Body of pancreas (tissue), 4 donors: ENCODE results near the gene FBP2. TPM values are rescaled to one million over a fixed set of nuclear protein-coding genes. Genes with fewer than 3 reads are reported as not detected.

ENCODE experiments used
- ATAC-seq: fragments of 150-250 bp; one replicate; pipeline ENCODE4 v1.9.1; 2016
- DNase-seq, 4 donors: peaks; one replicate each; pipeline ENCODE4 v3.0.0-alpha.2; 2019
- H3K27ac ChIP-seq, 4 donors: fragments of 200-600 bp; sonication (generic); 1 replicate in 3 of 4; 2 replicates in 1 of 4; pipeline versions ENCODE4 v1.5.1 to v1.6.1; 2016 to 2019; ENCODE audit warnings: mild to moderate bottlenecking in 1 of 4, mixed read lengths in 1 of 4, moderate library complexity in 1 of 4
- H3K27me3 ChIP-seq, 2 donors: fragments of 200-600 bp; sonication (generic); one replicate each; pipeline ENCODE4 v1.6.0; 2016; ENCODE audit warnings: mild to moderate bottlenecking in 1 of 2
- H3K36me3 ChIP-seq, 2 donors: fragments of 200-600 bp; sonication (generic); replicated peaks in 1 of 2; 2 replicates each; pipeline ENCODE4 v1.5.1; 2016; ENCODE audit warnings: low read depth in 2 of 2; ENCODE audit not compliant: insufficient read depth in 1 of 2
- H3K4me1 ChIP-seq: fragments of 200-600 bp; sonication (generic); one replicate; pipeline ENCODE4 v1.6.0; 2016
- H3K4me3 ChIP-seq, 2 donors: fragments of 200-600 bp; sonication (generic); 1 replicate in 1 of 2; 2 replicates in 1 of 2; pipeline ENCODE4 v1.5.1; 2016 to 2019
- H3K9me3 ChIP-seq, 3 donors: fragments of 200-600 bp; sonication (generic); 1 replicate in 2 of 3; 2 replicates in 1 of 3; pipeline ENCODE4 v1.5.1; 2016
- POLR2A ChIP-seq, 3 donors: fragments of 450-650 bp; IDR thresholded peaks; one replicate each; pipeline ENCODE4 v1.6.1; 2016; ENCODE audit warnings: antibody characterized with exemption in 3 of 3, mild to moderate bottlenecking in 2 of 3
- WGBS, 2 donors: methylation state at CpG; one replicate each; pipeline ENCODE4 v1.1.5; 2017; 5-methylcytosine and 5-hydroxymethylcytosine counted together
- intact Hi-C: fragments of 100-400 bp; cut with DNase I; formaldehyde crosslinking; loops from one replicate; pipeline ENCODE4 v1.15.1; 2023
- total RNA-seq, 2 donors: library from RNA; depleted of rRNA; stranded (reverse); fragments of >200 nt; gene quantifications; one replicate each; pipeline ENCODE4 v1.1.0, GENCODE V29; 2016
- TF ChIP-seq, protein P1 (sequence below), 7 experiments: fragments of 450-650 bp in 4 of 7; fragments of 200-600 bp in 3 of 7; sonication (generic) in 3 of 7; IDR thresholded peaks; one replicate each; pipeline ENCODE4 v1.5.1; 2016 to 2019; ENCODE audit warnings: antibody characterized with exemption in 7 of 7

FBP2 gene
- total RNA-seq, 2 donors from 2014 or later, result 0.66 to 3.1 TPM

DNA sequence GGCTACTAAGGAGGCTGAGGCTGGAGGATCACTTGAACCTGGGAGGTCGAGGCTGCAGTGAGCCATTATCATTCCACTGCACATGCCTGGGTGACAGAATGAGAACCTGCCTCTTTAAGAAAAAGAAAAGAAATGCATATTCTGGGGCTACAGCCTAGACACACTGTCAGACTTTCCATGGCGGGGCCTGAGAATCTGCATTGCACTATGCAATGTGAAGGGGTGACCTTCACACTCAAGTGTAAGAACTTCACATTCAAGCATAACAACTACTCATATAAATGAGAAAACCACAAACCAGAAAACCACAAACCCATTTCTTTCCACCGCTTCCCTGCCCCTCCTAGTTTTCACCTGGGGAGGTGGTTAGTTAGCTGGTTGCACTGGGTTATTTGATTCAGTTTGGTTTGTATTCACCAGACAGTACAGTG lies 18.0 kb upstream of the FBP2 start:
- 42 to 45% methylated on average over 3 of the region's 3 CpGs for WGBS, 2 donors
- no peaks in the 10 kb centered on the region for H3K9me3 ChIP-seq
- no peaks in the 10 kb centered on the region for H3K27me3 ChIP-seq
- DNase-seq (peak in 2 of 4 donors; percentile 27), ATAC-seq (no peak)
- peaks cover 56% of the 10 kb centered on the region for H3K4me1 ChIP-seq
- intact Hi-C loops, result no loop called here
- H3K27ac ChIP-seq, result peak overlapping the region; percentile 42 to 83 (median 68)
- H3K36me3 ChIP-seq, result no peaks in the 10 kb centered on the region
- H3K4me3 ChIP-seq, result no peak overlapping the region
- no peak for TF ChIP-seq POLR2A (IDR thresholded peaks at IDR 0.05)

DNA sequence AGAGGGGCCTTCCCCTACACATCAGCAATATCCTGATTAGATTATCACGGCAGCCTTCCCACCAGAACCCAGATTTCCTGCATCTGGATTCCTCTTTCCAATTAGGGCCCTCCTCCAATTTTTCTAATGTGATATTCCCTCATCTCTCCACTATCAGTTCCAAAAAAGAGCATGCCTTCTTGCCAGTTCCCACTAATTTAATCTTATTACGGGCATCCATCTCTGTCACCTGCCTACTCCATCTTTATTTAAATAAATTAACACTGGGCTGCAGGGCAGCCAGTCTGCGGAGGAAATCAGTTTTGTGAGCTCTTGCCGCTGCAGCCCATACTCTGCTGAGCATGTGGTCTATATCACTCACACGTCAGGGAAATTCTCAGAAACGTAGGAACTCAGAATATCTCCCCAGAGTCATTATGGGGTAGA lies 16.6 kb upstream of the FBP2 start:
- peaks cover 56% of the 10 kb centered on the region for H3K4me1 ChIP-seq
- H3K4me3 ChIP-seq, result no peak overlapping the region
- ATAC-seq, result no peak
- DNase-seq, result no peak
- H3K36me3 ChIP-seq, result no peaks in the 10 kb centered on the region
- no peaks in the 10 kb centered on the region for H3K27me3 ChIP-seq
- intact Hi-C loops, result no loop called here
- WGBS, 2 donors, result 60 to 76% methylated on average over 6 of the region's 6 CpGs
- peak overlapping the region in 3 of 4 donors; percentile 1 to 85 (median 81) for H3K27ac ChIP-seq
- TF ChIP-seq POLR2A (IDR thresholded peaks at IDR 0.05), result no peak
- TF ChIP-seq, protein P1, sequence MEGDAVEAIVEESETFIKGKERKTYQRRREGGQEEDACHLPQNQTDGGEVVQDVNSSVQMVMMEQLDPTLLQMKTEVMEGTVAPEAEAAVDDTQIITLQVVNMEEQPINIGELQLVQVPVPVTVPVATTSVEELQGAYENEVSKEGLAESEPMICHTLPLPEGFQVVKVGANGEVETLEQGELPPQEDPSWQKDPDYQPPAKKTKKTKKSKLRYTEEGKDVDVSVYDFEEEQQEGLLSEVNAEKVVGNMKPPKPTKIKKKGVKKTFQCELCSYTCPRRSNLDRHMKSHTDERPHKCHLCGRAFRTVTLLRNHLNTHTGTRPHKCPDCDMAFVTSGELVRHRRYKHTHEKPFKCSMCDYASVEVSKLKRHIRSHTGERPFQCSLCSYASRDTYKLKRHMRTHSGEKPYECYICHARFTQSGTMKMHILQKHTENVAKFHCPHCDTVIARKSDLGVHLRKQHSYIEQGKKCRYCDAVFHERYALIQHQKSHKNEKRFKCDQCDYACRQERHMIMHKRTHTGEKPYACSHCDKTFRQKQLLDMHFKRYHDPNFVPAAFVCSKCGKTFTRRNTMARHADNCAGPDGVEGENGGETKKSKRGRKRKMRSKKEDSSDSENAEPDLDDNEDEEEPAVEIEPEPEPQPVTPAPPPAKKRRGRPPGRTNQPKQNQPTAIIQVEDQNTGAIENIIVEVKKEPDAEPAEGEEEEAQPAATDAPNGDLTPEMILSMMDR (IDR thresholded peaks at IDR 0.05), result no peak
- H3K9me3 ChIP-seq, result no peaks in the 10 kb centered on the region

DNA sequence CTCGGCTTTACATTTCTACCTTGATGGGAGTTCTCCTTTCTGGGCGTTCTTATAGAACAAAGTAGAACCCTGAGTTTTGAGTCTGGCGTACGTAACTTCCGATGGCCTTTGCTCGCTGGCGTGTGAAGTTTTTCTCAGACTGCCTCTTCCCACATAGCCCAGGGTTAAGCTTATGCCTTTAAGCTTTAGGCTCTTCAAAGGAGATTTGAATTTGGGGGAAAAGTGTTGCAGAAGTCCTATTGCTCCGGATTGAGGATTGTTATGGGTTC lies 13.7 kb upstream of the FBP2 start:
- H3K36me3 ChIP-seq, result no peaks in the 10 kb centered on the region
- no peak overlapping the region for H3K4me3 ChIP-seq
- WGBS, 2 donors, result 94 to 95% methylated on average over 8 of the region's 8 CpGs
- H3K27me3 ChIP-seq, result no peaks in the 10 kb centered on the region
- no peak for ATAC-seq
- H3K27ac ChIP-seq, result peak overlapping the region; percentile 1 to 85 (median 83)
- intact Hi-C loops, result loop anchor here (10.0 kb wide), 1 partner anchor 53 kb away; the partner anchor contains the start of gene PCAT7
- no peaks in the 10 kb centered on the region for H3K9me3 ChIP-seq
- H3K4me1 ChIP-seq, result peaks cover 56% of the 10 kb centered on the region
- no peak for DNase-seq
- TF ChIP-seq, protein P1 (IDR thresholded peaks at IDR 0.05), result no peak
- TF ChIP-seq POLR2A (IDR thresholded peaks at IDR 0.05), result no peak

DNA sequence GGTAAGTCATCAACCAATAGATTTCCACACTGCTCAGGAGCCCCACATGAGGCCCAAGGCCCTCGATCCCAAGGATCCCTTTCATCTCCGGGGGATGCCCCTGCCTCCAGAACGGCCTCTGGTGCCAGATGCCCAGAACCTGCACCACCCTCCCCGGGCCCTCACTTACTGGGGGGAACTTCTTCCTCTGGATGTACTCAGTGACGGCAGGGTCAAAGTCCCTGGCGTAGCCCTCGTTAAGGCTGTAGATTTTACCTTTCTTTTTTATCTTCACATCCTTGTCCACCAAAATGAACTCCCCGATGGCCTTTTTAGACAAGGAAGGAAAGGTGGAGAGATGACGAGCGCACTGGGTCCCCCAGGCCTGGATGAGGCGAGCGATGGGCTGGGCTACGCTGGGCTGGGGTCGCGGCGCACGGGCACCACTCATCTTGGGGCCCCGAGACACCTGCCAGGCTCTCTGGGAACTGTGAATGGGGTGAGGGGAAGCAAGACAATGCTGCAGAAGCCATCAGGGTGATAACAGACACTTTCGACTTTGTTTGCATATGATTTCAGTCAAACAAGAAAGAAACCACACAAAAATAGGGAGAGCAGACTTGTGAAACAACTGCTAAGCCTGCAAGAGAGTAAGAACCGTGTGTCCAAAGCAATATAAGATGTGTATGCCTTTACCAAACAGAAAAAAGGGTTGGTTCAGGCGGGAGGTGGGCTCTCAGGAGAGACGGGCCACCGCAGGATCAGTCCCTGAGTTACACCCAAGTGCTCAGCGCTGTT lies 13.2 kb upstream of the FBP2 start:
- Histone ChIP-seq H3K4me3 (no peak overlapping the region), H3K4me1 (peaks cover 50% of the 10 kb centered on the region), H3K9me3 (no peaks in the 10 kb centered on the region), H3K36me3 (no peaks in the 10 kb centered on the region), H3K27ac (peak overlapping the region in 1 of 4 donors; percentile 1), H3K27me3 (no peaks in the 10 kb centered on the region)
- intact Hi-C loops, result loop anchor here (10.0 kb wide), 1 partner anchor 52 kb away; the partner anchor contains the start of gene PCAT7
- TF ChIP-seq, protein P1 (IDR thresholded peaks at IDR 0.05), result no peak
- no peak for TF ChIP-seq POLR2A (IDR thresholded peaks at IDR 0.05)
- ATAC-seq (no peak), DNase-seq (no peak)
- WGBS, 2 donors, result 84 to 88% methylated on average over 22 to 24 of the region's 24 CpGs

DNA sequence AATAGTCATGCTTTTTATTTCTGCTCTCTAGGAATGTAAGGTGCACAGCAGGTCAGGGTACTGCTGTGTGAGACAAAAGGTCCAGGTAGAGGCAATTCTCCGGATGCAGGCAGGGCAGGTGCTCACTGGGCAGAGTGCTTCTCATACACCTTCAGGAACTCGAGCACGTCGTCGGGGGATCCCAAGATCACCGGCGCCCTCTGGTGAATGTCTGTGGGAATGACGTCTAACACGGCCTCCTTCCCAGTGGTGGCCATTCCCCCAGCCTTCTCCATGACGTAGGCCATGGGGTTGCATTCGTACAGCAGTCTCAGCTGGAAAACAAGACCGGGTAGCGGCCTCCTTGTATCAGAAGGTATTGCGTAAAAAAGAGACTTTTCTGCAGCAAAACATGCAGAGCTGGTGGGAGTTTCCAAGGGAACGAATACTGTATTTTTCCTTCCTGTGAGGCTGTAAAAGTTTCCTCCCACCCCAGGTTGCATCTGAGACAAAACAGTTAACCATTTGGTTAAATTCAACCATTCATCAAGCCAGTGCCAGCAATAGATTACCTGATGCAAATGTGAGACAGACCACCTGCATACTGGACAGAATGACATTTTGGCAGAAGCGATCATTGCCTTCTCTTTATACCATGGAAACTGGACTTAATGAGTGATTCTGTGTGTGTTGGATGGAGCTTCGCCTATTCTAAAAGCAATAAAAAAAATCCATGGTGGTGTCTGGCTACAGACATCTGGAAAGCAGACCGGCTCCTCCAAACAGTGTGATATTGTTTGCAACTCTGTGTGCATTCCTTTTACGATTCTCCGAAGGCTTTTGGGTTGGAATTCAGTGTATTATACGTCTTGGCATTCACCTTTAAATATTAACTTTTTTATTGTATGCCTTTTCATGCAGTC lies 9.9 kb upstream of the FBP2 start:
- Histone ChIP-seq H3K9me3 (no peaks in the 10 kb centered on the region), H3K4me3 (no peak overlapping the region), H3K27ac (peak overlapping the region; percentile 13 to 47 (median 22)), H3K36me3 (no peaks in the 10 kb centered on the region), H3K4me1 (peaks cover 19% of the 10 kb centered on the region), H3K27me3 (no peaks in the 10 kb centered on the region)
- intact Hi-C loops, result loop anchor here (10.0 kb wide), 1 partner anchor 49 kb away; the partner anchor contains the start of gene PCAT7
- DNase-seq (peak; percentile 75 to 84 (median 78)), ATAC-seq (peak; percentile 78)
- TF ChIP-seq, protein P1 (IDR thresholded peaks at IDR 0.05), result peak; percentile 34 to 82 (median 61)
- TF ChIP-seq POLR2A (IDR thresholded peaks at IDR 0.05), result no peak
- WGBS, 2 donors, result 22 to 34% methylated on average over 14 to 21 of the region's 21 CpGs
